NK-92 (cell line): ENCODE results near the gene CRCP.
A peak's percentile ranks its signal among the peaks of the same experiment; 100 is the strongest.
"Not testable (repeated sequence)": the region's sequence is repeated elsewhere in the genome, so short reads cannot be mapped to it uniquely, and the experiment has no call there.

ENCODE experiments used
- DNase-seq: peaks from one replicate; lab custom pipeline; 2025; ENCODE audit not compliant: unreplicated experiment; lab: John Stamatoyannopoulos, UW

CRCP gene

GRCh38 chr7:66114743-66115649 is at the start of gene CRCP:
CRCP (plus strand) TSS chr7:66114847; CDS start chr7:66114963, 116 bp downstream.
- DNase-seq: peak; percentile 33

- DNase-seq: no peak
These were observed 44.9 kb upstream of the CRCP start for GRCh38 chr7:66069732-66070131.

GRCh38 chr7:66070222-66070621 is 44.4 kb upstream of the CRCP start:
- no peak for DNase-seq

GRCh38 chr7:66072208-66072607 is 42.4 kb upstream of the CRCP start:
- DNase-seq: not testable (repeated sequence)

- DNase-seq: peak; percentile 23
These were observed 38.8 kb upstream of the CRCP start, which contains the start of gene ASL for GRCh38 chr7:66075590-66076461. ASL (plus strand) TSS chr7:66075819; CDS start chr7:66076082, 263 bp downstream.

- DNase-seq: no peak
These were observed 38.0 kb upstream of the CRCP start for GRCh38 chr7:66076462-66077329.

GRCh38 chr7:66078067-66078466 is 36.6 kb upstream of the CRCP start:
- no peak for DNase-seq

GRCh38 chr7:66082083-66082482 is 32.6 kb upstream of the CRCP start:
- no peak for DNase-seq

GRCh38 chr7:66082886-66083415 is 31.7 kb upstream of the CRCP start:
- DNase-seq: no peak

GRCh38 chr7:66083677-66084076 is 31.0 kb upstream of the CRCP start:
- DNase-seq: no peak

- DNase-seq: no peak
These were observed 25.5 kb upstream of the CRCP start for GRCh38 chr7:66088861-66089838.

- no peak for DNase-seq
These were observed 22.0 kb upstream of the CRCP start for GRCh38 chr7:66092654-66093053.

- no peak for DNase-seq
These were observed 19.6 kb upstream of the CRCP start for GRCh38 chr7:66095010-66095409.

- DNase-seq: no peak
These were observed 15.5 kb upstream of the CRCP start for GRCh38 chr7:66099232-66099550.

GRCh38 chr7:66099551-66100407 is 14.9 kb upstream of the CRCP start:
- no peak for DNase-seq

GRCh38 chr7:66100408-66101050 is 14.1 kb upstream of the CRCP start:
- DNase-seq: no peak

GRCh38 chr7:66102168-66102567 is 12.5 kb upstream of the CRCP start:
- not testable (repeated sequence) for DNase-seq

GRCh38 chr7:66103994-66104393 is 10.7 kb upstream of the CRCP start:
- not testable (repeated sequence) for DNase-seq
